H9 (cell line): ENCODE data around the gene CADPS2. TPM values are rescaled to one million over a fixed set of nuclear protein-coding genes. Genes with fewer than 3 reads are reported as not detected.

Experiments
- DNase-seq: peaks from one replicate; pipeline ENCODE4 v3.0.0-alpha.2; 2017
- H2AFZ ChIP-seq: one replicate; pipeline ENCODE4 v1.6.1; 2013; ENCODE audit warnings: mild to moderate bottlenecking, low read length, control low read depth, moderate library complexity
- H2AK5ac ChIP-seq: 2 replicates; pipeline ENCODE4 v1.6.1; 2013; ENCODE audit warnings: low read length, control low read depth, mixed read lengths; ENCODE audit not compliant: insufficient read length
- H2BK120ac ChIP-seq: one replicate; pipeline ENCODE4 v1.6.1; 2013; ENCODE audit warnings: low read depth, mild to moderate bottlenecking, low read length, control low read depth, inconsistent platforms; ENCODE audit not compliant: poor library complexity, severe bottlenecking
- H2BK12ac ChIP-seq: 2 replicates; pipeline ENCODE4 v1.6.1; 2013; ENCODE audit warnings: low read length, control low read depth, mixed read lengths, low read depth; ENCODE audit not compliant: insufficient read length
- H2BK15ac ChIP-seq: 2 replicates; pipeline ENCODE4 v1.6.1; 2013; ENCODE audit warnings: low read depth, low read length, control low read depth
- H2BK20ac ChIP-seq: one replicate; pipeline ENCODE4 v1.6.1; 2013; ENCODE audit warnings: low read depth, mild to moderate bottlenecking, low read length, control low read depth, inconsistent platforms; ENCODE audit not compliant: poor library complexity, severe bottlenecking
- H2BK5ac ChIP-seq: 2 replicates; pipeline ENCODE4 v1.6.1; 2013; ENCODE audit warnings: low read length, control low read depth, mixed read lengths; ENCODE audit not compliant: insufficient read length
- H3K14ac ChIP-seq: 2 replicates; pipeline ENCODE4 v1.6.1; 2013; ENCODE audit warnings: low read length, control low read depth; ENCODE audit not compliant: insufficient read depth
- H3K18ac ChIP-seq: 2 replicates; pipeline ENCODE4 v1.6.1; 2013; ENCODE audit warnings: low read depth, mild to moderate bottlenecking, mixed read lengths, low read length, control low read depth; ENCODE audit not compliant: insufficient read length
- H3K23ac ChIP-seq: 2 replicates; pipeline ENCODE4 v1.6.1; 2013; ENCODE audit warnings: low read length, control low read depth, mixed read lengths, low read depth; ENCODE audit not compliant: insufficient read length
- H3K23me2 ChIP-seq: 2 replicates; pipeline ENCODE4 v1.6.1; 2013; ENCODE audit warnings: low read depth, mild to moderate bottlenecking, mixed read lengths, low read length, control low read depth; ENCODE audit not compliant: insufficient read length, poor library complexity, severe bottlenecking
- H3K27ac ChIP-seq: 2 replicates; pipeline ENCODE4 v1.5.1; 2013; ENCODE audit warnings: low read length, control low read depth, mixed read lengths, low read depth; ENCODE audit not compliant: insufficient read length
- H3K27me3 ChIP-seq: 2 replicates; pipeline ENCODE4 v1.6.1; 2013; ENCODE audit warnings: low read length, control low read depth, inconsistent platforms; ENCODE audit not compliant: insufficient read depth
- H3K4ac ChIP-seq: 2 replicates; pipeline ENCODE4 v1.6.1; 2013; ENCODE audit warnings: low read depth, mild to moderate bottlenecking, control low read depth, inconsistent platforms, low read length, moderate library complexity
- H3K4me1 ChIP-seq: 2 replicates; pipeline ENCODE4 v1.6.1; 2013; ENCODE audit warnings: low read length, control low read depth, inconsistent platforms; ENCODE audit not compliant: insufficient read depth
- H3K4me2 ChIP-seq: 2 replicates; pipeline ENCODE4 v1.6.1; 2013; ENCODE audit warnings: low read length, control low read depth, mixed read lengths; ENCODE audit not compliant: insufficient read length, insufficient read depth
- H3K56ac ChIP-seq: 2 replicates; pipeline ENCODE4 v1.6.1; 2013; ENCODE audit warnings: low read depth, mild to moderate bottlenecking, mixed read lengths, low read length, control low read depth; ENCODE audit not compliant: insufficient read length
- H3K79me1 ChIP-seq: 2 replicates; pipeline ENCODE4 v1.6.1; 2013; ENCODE audit warnings: low read depth, mild to moderate bottlenecking, moderate library complexity, low read length, control low read depth, inconsistent platforms; ENCODE audit not compliant: insufficient read depth, poor library complexity, severe bottlenecking
- H3K79me2 ChIP-seq: 2 replicates; pipeline ENCODE4 v1.6.1; 2013; ENCODE audit warnings: low read length, control low read depth, inconsistent platforms; ENCODE audit not compliant: insufficient read depth
- H3K9ac ChIP-seq: 2 replicates; pipeline ENCODE4 v1.6.1; 2013; ENCODE audit warnings: low read length, control low read depth, mixed read lengths; ENCODE audit not compliant: insufficient read length; ENCODE audit errors: extremely low read depth
- H3K9me3 ChIP-seq: one replicate; pipeline ENCODE4 v1.6.1; 2013; ENCODE audit warnings: low read depth, low read length, inconsistent platforms; ENCODE audit not compliant: control insufficient read depth
- H3T11ph ChIP-seq: one replicate; pipeline ENCODE4 v1.6.1; 2013; ENCODE audit warnings: mild to moderate bottlenecking, low read length, control low read depth, inconsistent platforms
- H4K20me1 ChIP-seq: one replicate; pipeline ENCODE4 v1.6.1; 2013; ENCODE audit not compliant: control insufficient read depth, insufficient read length, insufficient read depth
- H4K5ac ChIP-seq: 2 replicates; pipeline ENCODE4 v1.6.1; 2013; ENCODE audit warnings: low read depth, mild to moderate bottlenecking, mixed read lengths, low read length, control low read depth; ENCODE audit not compliant: insufficient read length
- H4K8ac ChIP-seq: replicated peaks from 2 replicates; pipeline ENCODE4 v1.6.1; 2013; ENCODE audit warnings: low read length, control low read depth, mixed read lengths, low read depth; ENCODE audit not compliant: insufficient read length
- H4K91ac ChIP-seq: 2 replicates; pipeline ENCODE4 v1.6.1; 2013; ENCODE audit warnings: low read depth, mild to moderate bottlenecking, moderate library complexity, mixed read lengths, low read length, control low read depth; ENCODE audit not compliant: insufficient read length
- H3K27ac Mint-ChIP-seq, 3 experiments: 2 replicates in 2 of 3; 3 replicates in 1 of 3; pipeline ENCODE4 v1.8.0; 2020 to 2021; ENCODE audit warnings: mixed read lengths in 3 of 3, mild to moderate bottlenecking in 1 of 3, moderate library complexity in 1 of 3
- H3K27me3 Mint-ChIP-seq: 2 replicates; pipeline ENCODE4 v1.8.0; 2021; ENCODE audit warnings: low read depth, mild to moderate bottlenecking, moderate library complexity, mixed read lengths
- H3K36me3 Mint-ChIP-seq, 3 experiments: 2 replicates in 2 of 3; 3 replicates in 1 of 3; pipeline ENCODE4 v1.8.0; 2020 to 2021; ENCODE audit warnings: low read depth in 3 of 3, mixed read lengths in 3 of 3; ENCODE audit not compliant: insufficient read depth in 1 of 3
- H3K4me1 Mint-ChIP-seq, 2 experiments: 2 replicates each; pipeline ENCODE4 v1.8.0; 2020; ENCODE audit warnings: mixed read lengths in 2 of 2
- H3K4me3 Mint-ChIP-seq, 2 experiments: 2 replicates in 1 of 2; 3 replicates in 1 of 2; pipeline ENCODE4 v1.8.0; 2020 to 2021; ENCODE audit warnings: mild to moderate bottlenecking in 2 of 2, mixed read lengths in 2 of 2, moderate library complexity in 1 of 2
- H3K9me3 Mint-ChIP-seq, 2 experiments: 2 replicates in 1 of 2; 3 replicates in 1 of 2; pipeline ENCODE4 v1.8.0; 2020; ENCODE audit warnings: mild to moderate bottlenecking in 2 of 2, mixed read lengths in 2 of 2, moderate library complexity in 1 of 2
- CTCF ChIP-seq: fragments of 200-600 bp; sonication (generic); conservative IDR thresholded peaks from 3 replicates; pipeline ENCODE4 v1.8.0; 2021; ENCODE audit warnings: antibody characterized with exemption, mild to moderate bottlenecking
- WGBS: extraction: QIAGEN DNeasy Blood & Tissue Kit; methylation state at CpG from one replicate; pipeline ENCODE4 v1.1.7; 2013; ENCODE audit warnings: missing lambda C conversion rate, low lambda C conversion rate, mixed read lengths; ENCODE audit not compliant: insufficient read length; ENCODE audit errors: extremely low coverage; 5-methylcytosine and 5-hydroxymethylcytosine counted together
- total RNA-seq: library from RNA; stranded (reverse); gene quantifications from 2 replicates; pipeline ENCODE4 v1.2.1, GENCODE V29; 2021

CADPS2 gene
- total RNA-seq, 1 experiment from 2014 or later: 7.1 TPM

GRCh38 chr7:122638459-122638858 is 247.8 kb downstream of the CADPS2 start:
- Histone ChIP-seq H2BK15ac (no peak overlapping the region), H2BK20ac (no peak overlapping the region), H4K20me1 (no peaks in the 10 kb centered on the region), H3K9ac (no peak overlapping the region), H2AFZ (no peak overlapping the region), H2AK5ac (no peak overlapping the region), H4K91ac (no peak overlapping the region), H3K18ac (no peak overlapping the region), H3K79me1 (no peaks in the 10 kb centered on the region), H3K23me2 (no peaks in the 10 kb centered on the region), H3K27ac (no peak overlapping the region), H3K79me2 (no peaks in the 10 kb centered on the region), H3K56ac (no peak overlapping the region), H4K5ac (no peak overlapping the region), H3K4me2 (no peak overlapping the region), H3K9me3 (no peaks in the 10 kb centered on the region), H2BK5ac (no peak overlapping the region), H3K23ac (no peak overlapping the region), H3K14ac (no peak overlapping the region), H2BK120ac (no peak overlapping the region), H2BK12ac (no peak overlapping the region), H3K4ac (no peak overlapping the region), H3T11ph (no peak overlapping the region), H3K27me3 (no peaks in the 10 kb centered on the region), H4K8ac (no peak overlapping the region), H3K4me1 (no peaks in the 10 kb centered on the region)
- TF ChIP-seq CTCF: no peak
- no peak overlapping the region for H3K4me3 Mint-ChIP-seq
- H3K4me1 Mint-ChIP-seq: no peaks in the 10 kb centered on the region
- H3K27me3 Mint-ChIP-seq: no peaks in the 10 kb centered on the region
- no peak overlapping the region for H3K27ac Mint-ChIP-seq
- WGBS: no CpG with 5 or more reads among the region's 2 CpGs
- no peak for DNase-seq
- H3K9me3 Mint-ChIP-seq: no peaks in the 10 kb centered on the region; a peak in 1 of 5 replicates
- no peaks in the 10 kb centered on the region; a peak in 1 of 7 replicates for H3K36me3 Mint-ChIP-seq
